G401.6 (cell line): ENCODE measurements around the gene ZNF516.

Source experiments
- FAIRE-seq: peaks from 2 replicates; lab custom pipeline; 2012; peaks lifted over from hg19 to GRCh38; lab: Jason Lieb, UNC

The ZNF516 gene

GRCh38 chr18:76468345-76469304 is 26.4 kb downstream of the ZNF516 start:
- no peak for FAIRE-seq

DNA sequence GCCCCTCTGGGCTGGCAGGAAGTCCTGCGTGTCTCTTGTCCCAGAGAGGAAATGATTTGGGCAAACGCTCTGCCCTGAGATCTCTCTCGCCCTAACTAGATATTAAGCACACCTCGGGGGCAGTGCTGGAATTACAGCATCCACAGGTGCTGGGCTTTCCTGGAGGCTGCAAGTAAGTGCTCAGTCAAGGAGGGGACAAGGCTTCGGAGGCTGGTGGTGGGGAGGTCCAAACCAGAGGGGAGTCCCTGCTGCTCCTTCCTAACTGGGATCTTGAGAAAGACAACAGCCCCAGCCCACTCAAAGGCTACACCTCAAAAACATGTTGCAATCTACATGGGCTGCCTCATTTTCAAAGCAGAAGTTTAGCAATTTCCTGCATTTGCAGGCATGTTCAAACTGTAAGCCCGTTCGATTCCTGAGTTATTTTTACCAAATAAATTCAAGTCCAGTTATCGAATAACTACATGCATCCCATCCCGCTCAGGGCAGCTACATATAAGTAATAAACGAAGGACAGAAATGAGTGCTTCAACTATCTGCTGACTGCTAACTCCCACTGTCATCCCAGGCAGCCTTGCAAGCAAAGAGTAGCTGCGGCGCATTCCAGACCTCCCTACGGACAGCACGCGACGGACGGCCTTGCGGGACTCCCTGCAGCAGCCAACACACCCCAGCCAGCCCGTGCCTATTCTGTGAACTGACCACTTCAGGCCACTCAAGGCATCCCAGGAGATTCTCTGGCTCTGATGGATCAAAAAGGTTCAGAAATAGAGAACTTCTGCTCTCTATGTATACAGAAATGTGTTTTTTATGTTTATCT is 27.5 kb downstream of the ZNF516 start:
- no peak for FAIRE-seq

DNA sequence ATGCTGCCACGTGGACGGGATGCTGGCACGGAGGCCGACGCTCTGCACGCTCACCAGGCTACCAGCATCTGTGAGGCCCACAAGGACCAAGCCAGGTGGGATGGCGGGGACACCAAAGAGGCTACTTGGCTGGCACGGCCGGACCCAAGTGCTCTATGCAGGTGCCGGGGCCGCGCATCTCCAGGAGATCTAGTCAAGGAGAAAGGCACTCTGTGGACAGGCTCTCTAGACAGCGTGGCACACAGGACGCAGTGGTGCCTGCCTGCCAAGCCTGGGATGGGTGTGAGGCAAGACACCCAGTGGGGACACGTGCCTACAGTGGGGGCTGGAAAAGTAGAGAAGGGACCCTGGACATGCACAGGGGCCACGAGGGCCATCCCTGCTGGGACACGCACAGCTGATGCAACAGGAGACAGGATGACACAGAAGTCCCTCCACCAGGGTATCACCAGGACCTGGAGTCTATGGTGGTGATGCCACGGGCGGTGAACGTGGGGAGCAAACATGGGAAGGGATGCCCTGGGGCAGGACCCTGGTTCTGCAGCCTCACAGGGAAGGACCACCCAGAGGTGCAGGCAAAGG is 28.5 kb downstream of the ZNF516 start:
- no peak for FAIRE-seq

GRCh38 chr18:76465630-76466409 is 29.2 kb downstream of the ZNF516 start:
- FAIRE-seq: no peak

DNA sequence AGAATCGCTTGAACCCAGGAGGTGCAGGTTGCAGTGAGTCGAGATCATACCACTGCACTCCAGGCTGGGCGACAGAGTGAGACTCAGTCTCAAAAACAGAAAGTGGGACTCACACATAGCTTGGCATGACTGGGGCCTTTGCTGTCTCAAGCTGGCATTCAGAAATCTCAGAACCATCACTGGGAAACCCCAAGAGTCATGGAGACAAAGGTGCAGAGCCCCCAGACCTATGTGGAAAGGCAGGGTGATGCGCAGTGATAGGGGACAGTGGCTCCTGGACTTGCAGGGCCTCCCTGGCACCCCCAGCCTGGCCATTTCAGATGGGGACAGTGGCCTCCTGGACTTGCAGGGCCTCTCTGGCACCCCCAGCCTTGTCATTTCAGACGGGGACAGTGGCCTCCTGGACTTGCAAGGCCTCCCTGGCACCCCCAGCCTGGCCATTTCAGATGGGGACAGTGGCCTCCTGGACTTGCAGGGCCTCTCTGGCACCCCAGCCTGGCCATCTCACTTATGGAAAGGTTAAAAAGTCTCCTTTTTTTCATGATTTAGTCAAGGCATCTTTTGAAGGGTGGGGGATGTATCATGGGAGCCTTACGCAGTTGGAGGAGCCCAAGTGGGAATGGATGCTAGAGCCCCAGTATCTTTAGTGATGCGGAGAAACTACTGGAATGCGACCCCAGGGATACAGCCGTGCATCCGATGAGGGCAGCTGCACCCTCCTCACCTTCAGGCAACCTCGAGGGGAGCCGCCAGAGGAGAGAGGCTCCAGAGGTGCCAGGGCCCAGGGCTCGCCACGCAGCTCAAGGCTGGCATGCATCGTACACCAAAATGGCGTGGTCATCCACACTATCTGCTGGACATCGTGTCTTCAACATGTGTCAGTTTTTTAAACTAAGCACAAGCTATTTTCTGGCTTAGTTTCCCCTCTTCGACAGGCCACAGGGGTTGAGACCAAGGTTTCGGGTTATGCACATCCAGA is 30.5 kb downstream of the ZNF516 start:
- no peak for FAIRE-seq

- FAIRE-seq: no peak
Observed at GRCh38 chr18:76463872-76464271, 31.2 kb downstream of the ZNF516 start.

DNA sequence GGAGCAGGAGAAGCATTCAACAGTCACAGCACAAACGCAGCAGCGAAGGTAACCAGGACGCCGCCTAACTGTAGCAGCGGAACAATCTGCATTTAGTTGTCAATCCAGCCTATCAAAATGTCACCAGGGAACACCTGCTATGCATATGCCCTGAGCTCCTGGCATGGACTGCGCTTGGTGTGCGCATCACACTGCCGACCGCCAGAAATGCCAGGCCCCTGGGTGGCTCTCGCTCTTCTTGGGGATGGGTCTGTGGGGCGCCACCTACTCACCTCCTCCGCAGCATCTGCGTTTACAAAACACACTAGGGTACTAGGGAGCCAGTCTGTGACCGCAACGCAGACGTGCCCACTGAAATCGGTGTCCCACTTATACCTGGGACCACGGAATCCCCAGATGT is 31.7 kb downstream of the ZNF516 start:
- FAIRE-seq: no peak

DNA sequence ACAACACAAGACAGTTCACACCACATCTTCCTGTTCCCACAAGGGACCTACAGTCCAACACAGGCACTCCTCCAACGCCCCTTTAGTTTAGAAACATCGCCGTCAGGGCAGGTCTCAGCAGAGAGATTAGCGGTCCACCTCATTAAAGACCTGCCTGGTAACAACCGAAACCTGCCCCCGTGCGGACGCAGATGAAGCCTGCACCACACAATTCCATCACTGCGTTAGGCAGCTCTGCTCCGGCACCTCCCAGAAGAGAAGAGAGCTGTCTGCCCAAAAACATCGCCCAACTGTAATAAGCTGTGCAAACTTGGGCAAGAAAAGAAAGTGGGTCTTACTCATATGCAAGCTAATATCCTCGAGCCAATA is 32.7 kb downstream of the ZNF516 start:
- FAIRE-seq: no peak

- no peak for FAIRE-seq
Observed at GRCh38 chr18:76461692-76462325, 33.2 kb downstream of the ZNF516 start.

DNA sequence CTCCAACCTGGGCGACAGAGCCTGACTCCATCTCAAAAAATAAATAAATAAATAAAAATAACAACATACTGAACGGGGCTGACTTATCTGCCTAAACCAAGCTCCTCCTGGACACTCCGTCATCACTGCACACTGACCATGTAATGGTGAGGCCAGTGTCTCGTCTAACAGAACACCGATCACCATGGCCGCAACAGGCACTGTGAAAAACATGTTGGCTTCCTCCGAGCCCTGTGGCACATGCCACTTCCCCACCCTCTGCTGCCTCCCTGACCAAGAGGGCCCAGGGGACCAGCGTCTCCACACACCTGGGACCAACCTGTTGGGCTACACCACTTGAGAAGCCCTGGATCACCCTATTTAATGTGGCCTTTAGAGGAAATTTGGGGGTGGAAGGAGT is 33.9 kb downstream of the ZNF516 start:
- FAIRE-seq: no peak

DNA sequence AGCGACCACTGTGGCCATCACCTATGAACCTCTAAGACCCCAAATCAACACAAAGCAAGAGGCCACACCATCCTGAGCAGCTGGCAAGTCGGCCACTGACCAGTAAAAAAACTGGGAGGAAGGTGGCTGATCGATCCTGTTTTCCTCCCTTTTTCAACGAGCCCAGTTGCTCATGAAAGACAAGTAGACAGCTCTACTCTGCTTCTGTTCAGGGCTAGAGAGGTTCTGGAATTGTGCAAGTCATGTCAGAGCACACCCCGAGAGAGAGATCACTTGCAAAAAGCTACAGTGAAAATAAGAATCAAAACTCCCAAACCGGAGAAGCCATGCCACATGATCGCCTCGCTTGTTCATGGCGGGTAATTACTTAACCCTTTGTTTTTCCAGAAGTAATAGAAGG is 34.6 kb downstream of the ZNF516 start:
- no peak for FAIRE-seq

- no peak for FAIRE-seq
Observed at GRCh38 chr18:76459687-76460350, 35.2 kb downstream of the ZNF516 start.

- FAIRE-seq: no peak
Observed at GRCh38 chr18:76459312-76459686, 35.7 kb downstream of the ZNF516 start.

DNA sequence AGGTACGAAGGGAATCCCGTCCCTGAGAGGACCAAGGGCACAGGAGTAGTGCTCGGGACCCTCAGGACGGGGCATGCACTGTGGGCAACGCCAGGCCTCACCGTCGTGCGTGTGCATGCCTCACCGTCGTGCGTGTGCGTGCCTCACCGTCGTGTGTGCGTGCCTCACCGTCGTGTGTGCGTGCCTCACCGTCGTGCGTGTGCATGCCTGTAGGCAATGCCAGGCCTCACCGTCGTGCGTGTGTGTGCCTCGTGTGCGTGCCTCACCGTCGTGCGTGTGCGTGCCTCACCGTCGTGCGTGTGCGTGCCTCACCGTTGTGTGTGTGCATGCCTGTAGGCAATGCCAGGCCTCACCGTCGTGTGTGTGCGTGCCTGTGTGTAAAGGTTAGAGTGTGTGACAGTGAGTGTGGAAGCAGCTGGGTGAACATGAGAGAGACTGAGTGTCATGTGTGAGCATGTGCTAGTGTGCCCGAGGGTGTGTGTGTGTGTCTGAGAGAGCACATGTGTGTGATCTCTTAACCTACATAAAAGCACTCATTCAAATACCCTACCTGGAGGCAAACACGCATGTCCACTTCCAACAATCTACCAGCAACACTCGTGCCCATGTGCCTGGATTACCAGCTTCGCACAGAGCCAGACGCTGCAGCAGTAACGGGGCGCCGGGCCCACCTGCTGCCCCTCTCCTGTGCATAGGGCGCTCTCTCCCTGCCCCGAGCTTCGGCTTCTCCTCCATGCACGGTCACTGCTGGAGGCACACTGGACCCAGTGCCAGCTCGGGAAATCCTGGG is 36.3 kb downstream of the ZNF516 start:
- no peak for FAIRE-seq

GRCh38 chr18:76457957-76458356 is 37.1 kb downstream of the ZNF516 start:
- no peak for FAIRE-seq

- FAIRE-seq: no peak
Observed at GRCh38 chr18:76457475-76457874, 37.6 kb downstream of the ZNF516 start.

GRCh38 chr18:76456823-76457222 is 38.2 kb downstream of the ZNF516 start:
- FAIRE-seq: no peak

DNA sequence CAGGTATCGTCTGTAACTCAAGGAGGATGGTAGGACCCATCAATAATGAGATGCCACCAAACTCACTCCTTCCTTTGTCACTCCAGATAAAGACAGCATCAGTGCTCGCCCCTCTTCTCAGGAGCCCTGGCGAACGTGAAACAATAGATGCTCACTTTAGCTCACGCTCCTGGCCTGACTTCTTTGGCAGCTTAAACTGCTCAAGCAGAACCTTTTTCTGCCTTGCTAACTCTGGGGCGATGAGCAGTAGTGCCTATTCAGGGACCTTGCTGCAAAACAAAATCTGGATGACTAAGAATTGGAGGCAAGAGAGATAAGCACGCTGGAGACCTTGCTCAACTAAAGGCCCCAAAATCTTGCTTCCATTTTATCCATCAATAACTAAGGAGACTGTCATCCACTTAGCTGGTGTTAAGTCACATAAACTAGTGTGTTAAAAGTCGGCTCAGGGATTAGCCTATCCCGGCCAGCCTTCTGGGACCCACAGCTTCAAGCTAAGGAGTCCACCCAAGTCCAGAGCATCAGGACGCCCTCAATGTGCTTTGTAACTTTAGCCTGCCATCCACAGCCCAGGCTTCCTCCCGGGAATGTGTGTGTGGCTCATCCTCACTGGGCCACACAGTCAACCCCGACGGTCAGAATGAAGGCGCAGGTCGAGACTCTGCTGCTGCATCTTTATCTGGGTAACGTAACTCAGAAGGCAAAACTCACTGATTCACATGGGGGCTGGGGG is 38.9 kb downstream of the ZNF516 start:
- FAIRE-seq: no peak
